Measurements from ENCODE around the gene CDC73. TPM values are rescaled to one million over a fixed set of nuclear protein-coding genes. Genes with fewer than 3 reads are reported as not detected.

Gene CDC73
- total RNA-seq, 1 experiment from 2014 or later = 62.5 TPM

- H4K8ac ChIP-seq (replicated peaks; ENCODE audit: insufficient read length, low read depth, low read length) = no peak overlapping the region
- no peaks in the 10 kb centered on the region for H3K4me1 ChIP-seq (ENCODE audit: insufficient read depth, low read length)
- H3K4ac ChIP-seq (ENCODE audit: low read depth, low read length) = no peak overlapping the region
- no peak overlapping the region for H2BK15ac ChIP-seq (ENCODE audit: low read depth, low read length)
- H2AK5ac ChIP-seq (ENCODE audit: insufficient read length, low read length) = no peak overlapping the region
- peak overlapping the region in 1 of 3 experiments; percentile 73; a peak in 1 of 7 replicates for H3K27ac Mint-ChIP-seq
- no peak overlapping the region for H3K23ac ChIP-seq (ENCODE audit: insufficient read length, low read depth, low read length)
- no peaks in the 10 kb centered on the region for H3K79me2 ChIP-seq (ENCODE audit: insufficient read depth, low read length)
- WGBS (ENCODE audit: extremely low coverage, insufficient read length, low lambda C conversion rate) = no CpG with 5 or more reads among the region's 24 CpGs
- peaks cover 0 to 8% (median 0%) of the 10 kb centered on the region in 3 experiments; a peak in 2 of 7 replicates for H3K36me3 Mint-ChIP-seq (ENCODE audit: insufficient read depth in 1 of 3, low read depth in 3 of 3)
- H3K14ac ChIP-seq (ENCODE audit: insufficient read depth, low read length) = no peak overlapping the region
- no peak for TF ChIP-seq CTCF (conservative IDR thresholded peaks at IDR 0.05)
- H3K9me3 ChIP-seq (ENCODE audit: control insufficient read depth, low read depth, low read length) = no peaks in the 10 kb centered on the region
- H2BK20ac ChIP-seq (ENCODE audit: low read depth, low read length, poor library complexity, severe bottlenecking) = no peak overlapping the region
- H2AFZ ChIP-seq (ENCODE audit: low read length) = no peak overlapping the region
- H3K9ac ChIP-seq (ENCODE audit: extremely low read depth, insufficient read length, low read length) = peak overlapping the region; percentile 51
- H3K4me1 Mint-ChIP-seq = peaks cover 12 to 13% of the 10 kb centered on the region in 2 experiments
- H4K5ac ChIP-seq (ENCODE audit: insufficient read length, low read depth, low read length) = no peak overlapping the region
- H3K27me3 ChIP-seq (ENCODE audit: insufficient read depth, low read length) = no peaks in the 10 kb centered on the region; the same call in 1 of the 2 replicates
- no peak overlapping the region for H4K91ac ChIP-seq (ENCODE audit: insufficient read length, low read depth, low read length)
- H3K79me1 ChIP-seq (ENCODE audit: insufficient read depth, low read depth, low read length, poor library complexity, severe bottlenecking) = no peaks in the 10 kb centered on the region
- no peak overlapping the region for H3K18ac ChIP-seq (ENCODE audit: insufficient read length, low read depth, low read length)
- H2BK120ac ChIP-seq (ENCODE audit: low read depth, low read length, poor library complexity, severe bottlenecking) = no peak overlapping the region
- no peak overlapping the region for H3K56ac ChIP-seq (ENCODE audit: insufficient read length, low read depth, low read length)
- peak; percentile 52 for DNase-seq
- no peak overlapping the region for H3T11ph ChIP-seq (ENCODE audit: low read length)
- no peaks in the 10 kb centered on the region for H4K20me1 ChIP-seq (ENCODE audit: control insufficient read depth, insufficient read depth, insufficient read length)
- no peak overlapping the region for H2BK5ac ChIP-seq (ENCODE audit: insufficient read length, low read length)
- H3K4me3 Mint-ChIP-seq = peak overlapping the region; percentile 81 to 92
- H3K27ac ChIP-seq (ENCODE audit: insufficient read length, low read depth, low read length) = no peak overlapping the region
- peaks cover 10% of the 10 kb centered on the region for H3K23me2 ChIP-seq (ENCODE audit: insufficient read length, low read depth, low read length, poor library complexity, severe bottlenecking)
- peak overlapping the region; percentile 69 for H3K4me2 ChIP-seq (ENCODE audit: insufficient read depth, insufficient read length, low read length)
- H3K9me3 Mint-ChIP-seq = no peaks in the 10 kb centered on the region
- H2BK12ac ChIP-seq (ENCODE audit: insufficient read length, low read depth, low read length) = no peak overlapping the region
- H3K27me3 Mint-ChIP-seq (ENCODE audit: low read depth) = peaks cover 13% of the 10 kb centered on the region
These were observed 17.3 kb upstream of the CDC73 start for GRCh38 chr1:193104502-193104906.

All from H9 (cell line).